RWPE2 (cell line): Measurements from ENCODE around the gene MSMB.

ENCODE experiments used
- ATAC-seq: fragments of 200-7000 bp; cut with Tn5 transposase; 3 replicates; pipeline ENCODE4 v1.9.1; 2021; ENCODE audit warnings: low read depth
- DNase-seq: peaks from one replicate; pipeline ENCODE4 v3.0.0-alpha.2; 2020; ENCODE audit warnings: low spot score
- H3K27ac ChIP-seq: fragments of 450-650 bp; 2 replicates; pipeline ENCODE4 v1.5.1; 2017; ENCODE audit warnings: mild to moderate bottlenecking; ENCODE audit not compliant: poor library complexity, severe bottlenecking
- H3K27me3 ChIP-seq: fragments of 250-450 bp; sonication (Bioruptor Pico); 2 replicates; pipeline ENCODE4 v1.5.1; 2021; ENCODE audit warnings: mild to moderate bottlenecking, moderate library complexity; ENCODE audit not compliant: insufficient read depth, poor library complexity, severe bottlenecking
- H3K36me3 ChIP-seq: fragments of 250-450 bp; sonication (Bioruptor Pico); 2 replicates; pipeline ENCODE4 v1.5.1; 2020; ENCODE audit warnings: low read depth, mild to moderate bottlenecking, moderate library complexity
- H3K4me1 ChIP-seq: fragments of 250-450 bp; sonication (Bioruptor Pico); 2 replicates; pipeline ENCODE4 v1.5.1; 2021; ENCODE audit warnings: mild to moderate bottlenecking, moderate library complexity; ENCODE audit not compliant: insufficient read depth, poor library complexity, severe bottlenecking
- H3K4me3 ChIP-seq: fragments of 250-450 bp; sonication (Bioruptor Pico); 2 replicates; pipeline ENCODE4 v1.5.1; 2021; ENCODE audit warnings: mild to moderate bottlenecking, moderate library complexity; ENCODE audit not compliant: severe bottlenecking
- H3K9me3 ChIP-seq: fragments of 250-450 bp; sonication (Bioruptor Pico); 2 replicates; pipeline ENCODE4 v1.5.1; 2021; ENCODE audit warnings: mild to moderate bottlenecking, moderate library complexity; ENCODE audit not compliant: severe bottlenecking
- TF ChIP-seq, protein P1 (sequence below): fragments of 450-650 bp; IDR thresholded peaks from one replicate; pipeline ENCODE4 v1.5.1; 2017; ENCODE audit warnings: mild to moderate bottlenecking, moderate library complexity; ENCODE audit not compliant: poor library complexity, severe bottlenecking

The MSMB gene

DNA sequence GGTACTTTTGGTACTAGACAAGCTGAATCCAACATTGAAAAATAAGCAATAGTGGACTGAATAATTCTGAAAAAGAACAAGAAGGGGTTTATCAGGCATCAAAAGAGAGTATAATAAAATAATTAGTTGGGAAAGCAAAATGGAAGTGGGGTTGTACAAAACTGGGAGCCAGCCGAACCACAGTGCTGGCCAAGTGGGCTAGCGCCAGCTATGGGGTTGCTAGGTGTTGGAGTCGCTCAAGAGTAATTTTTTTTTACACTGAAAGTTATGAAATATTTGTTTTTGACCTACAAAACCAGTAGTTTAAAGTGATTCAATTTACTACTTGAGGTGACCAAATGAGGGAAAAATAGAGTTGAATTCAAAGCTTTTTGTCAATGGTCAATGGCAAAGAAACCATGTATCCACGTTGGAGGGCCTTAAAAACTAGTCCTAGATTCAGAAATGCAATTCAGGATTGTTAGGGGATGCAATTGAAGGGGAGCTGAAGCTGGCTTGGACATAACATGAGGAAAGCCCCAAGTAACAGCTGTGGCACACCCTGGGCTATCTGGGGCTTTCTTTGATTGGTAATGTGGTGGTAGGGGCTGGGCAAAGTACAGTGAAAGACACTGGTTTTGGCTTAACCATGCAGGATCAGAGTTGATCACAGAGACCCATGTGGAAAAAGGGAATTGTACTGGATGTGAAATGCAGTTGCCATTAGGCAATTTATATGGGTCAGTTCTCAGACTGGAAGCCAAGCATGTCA lies 28.3 kb upstream of the MSMB start:
- Histone ChIP-seq H3K27ac (no peak overlapping the region), H3K4me3 (no peak overlapping the region), H3K36me3 (no peaks in the 10 kb centered on the region), H3K9me3 (no peaks in the 10 kb centered on the region), H3K27me3 (no peaks in the 10 kb centered on the region), H3K4me1 (no peaks in the 10 kb centered on the region)
- no peak for ATAC-seq
- TF ChIP-seq, protein P1, sequence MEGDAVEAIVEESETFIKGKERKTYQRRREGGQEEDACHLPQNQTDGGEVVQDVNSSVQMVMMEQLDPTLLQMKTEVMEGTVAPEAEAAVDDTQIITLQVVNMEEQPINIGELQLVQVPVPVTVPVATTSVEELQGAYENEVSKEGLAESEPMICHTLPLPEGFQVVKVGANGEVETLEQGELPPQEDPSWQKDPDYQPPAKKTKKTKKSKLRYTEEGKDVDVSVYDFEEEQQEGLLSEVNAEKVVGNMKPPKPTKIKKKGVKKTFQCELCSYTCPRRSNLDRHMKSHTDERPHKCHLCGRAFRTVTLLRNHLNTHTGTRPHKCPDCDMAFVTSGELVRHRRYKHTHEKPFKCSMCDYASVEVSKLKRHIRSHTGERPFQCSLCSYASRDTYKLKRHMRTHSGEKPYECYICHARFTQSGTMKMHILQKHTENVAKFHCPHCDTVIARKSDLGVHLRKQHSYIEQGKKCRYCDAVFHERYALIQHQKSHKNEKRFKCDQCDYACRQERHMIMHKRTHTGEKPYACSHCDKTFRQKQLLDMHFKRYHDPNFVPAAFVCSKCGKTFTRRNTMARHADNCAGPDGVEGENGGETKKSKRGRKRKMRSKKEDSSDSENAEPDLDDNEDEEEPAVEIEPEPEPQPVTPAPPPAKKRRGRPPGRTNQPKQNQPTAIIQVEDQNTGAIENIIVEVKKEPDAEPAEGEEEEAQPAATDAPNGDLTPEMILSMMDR, result no peak
- no peak for DNase-seq

DNA sequence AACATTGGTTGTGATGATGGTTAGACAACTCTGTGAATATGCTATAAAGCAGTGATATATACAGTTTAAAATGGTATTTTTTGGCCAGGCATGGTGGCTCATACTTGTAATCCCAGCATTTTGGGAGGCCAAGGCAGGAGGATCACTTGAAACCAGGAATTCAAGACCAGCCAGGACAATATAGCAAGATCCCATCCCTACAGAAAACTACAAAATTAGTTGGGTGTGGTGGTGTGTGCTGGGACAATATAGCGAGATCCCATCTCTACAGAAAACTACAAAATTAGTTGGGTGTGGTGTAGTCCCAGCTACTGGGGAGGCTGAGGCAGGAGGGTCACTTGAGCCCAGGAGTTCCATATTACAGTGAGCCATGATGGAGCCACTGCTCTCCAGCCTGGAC lies 27.5 kb upstream of the MSMB start:
- Histone ChIP-seq H3K4me3 (no peak overlapping the region), H3K27me3 (no peaks in the 10 kb centered on the region), H3K4me1 (no peaks in the 10 kb centered on the region), H3K36me3 (no peaks in the 10 kb centered on the region), H3K9me3 (no peaks in the 10 kb centered on the region), H3K27ac (no peak overlapping the region)
- no peak for ATAC-seq
- TF ChIP-seq, protein P1, result no peak
- no peak for DNase-seq

DNA sequence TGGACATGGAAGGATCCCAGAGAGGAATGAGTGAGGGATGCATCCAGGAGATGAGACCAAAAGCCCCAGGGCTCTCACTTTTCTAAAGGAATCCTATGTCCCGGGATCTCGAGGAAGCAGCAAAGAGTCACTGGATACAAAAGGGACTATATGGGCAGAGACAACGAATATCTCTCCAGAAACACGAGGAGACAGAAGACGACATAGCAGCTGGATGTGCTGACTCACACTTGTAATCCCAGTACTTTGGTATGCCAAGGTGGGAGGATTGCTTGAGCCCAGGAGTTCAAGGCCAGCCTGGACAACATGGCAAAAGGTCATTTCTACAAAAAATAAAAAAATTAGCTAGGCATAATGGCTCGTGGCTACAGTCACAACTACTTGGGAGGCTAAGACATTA lies 24.7 kb upstream of the MSMB start:
- Histone ChIP-seq H3K9me3 (no peaks in the 10 kb centered on the region), H3K27me3 (no peaks in the 10 kb centered on the region), H3K27ac (no peak overlapping the region), H3K4me3 (no peak overlapping the region), H3K4me1 (no peaks in the 10 kb centered on the region), H3K36me3 (no peaks in the 10 kb centered on the region)
- ATAC-seq (no peak), DNase-seq (no peak)
- TF ChIP-seq, protein P1, result no peak

DNA sequence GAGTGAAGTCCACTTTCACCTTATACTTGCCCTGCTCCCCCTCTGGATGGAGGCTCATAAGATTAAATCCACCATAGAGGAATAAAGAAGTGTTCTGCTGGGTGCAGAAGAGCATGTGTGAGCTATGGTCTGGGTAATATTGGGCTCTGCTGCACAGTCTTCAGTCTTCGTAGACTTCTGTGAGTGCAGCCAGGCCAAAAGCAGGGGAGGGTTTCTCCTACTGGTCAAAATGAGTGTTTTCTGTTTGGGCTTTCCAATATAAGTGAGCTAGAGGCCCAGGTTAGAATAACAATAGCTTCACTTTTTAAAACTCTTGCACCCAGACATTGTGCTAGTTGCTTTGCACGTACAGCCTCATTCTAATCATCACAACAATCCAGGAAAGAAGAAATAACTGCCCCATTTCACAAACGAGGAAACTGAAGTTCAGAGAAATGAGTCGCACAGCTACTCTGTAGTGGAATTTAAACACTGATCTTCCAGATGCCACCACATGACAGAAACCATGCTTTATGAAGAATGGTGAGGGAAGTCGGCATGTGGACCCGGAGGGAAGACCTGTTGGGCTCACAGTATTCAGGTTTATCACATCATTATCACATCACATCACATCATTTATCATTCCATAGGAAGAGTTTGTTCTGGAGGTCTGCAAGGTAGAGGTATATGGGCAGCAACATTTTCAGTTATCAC lies 23.8 kb upstream of the MSMB start:
- Histone ChIP-seq H3K4me1 (no peaks in the 10 kb centered on the region), H3K36me3 (no peaks in the 10 kb centered on the region), H3K27ac (no peak overlapping the region), H3K27me3 (no peaks in the 10 kb centered on the region), H3K4me3 (no peak overlapping the region), H3K9me3 (no peaks in the 10 kb centered on the region)
- DNase-seq (no peak), ATAC-seq (no peak)
- TF ChIP-seq, protein P1, result no peak

DNA sequence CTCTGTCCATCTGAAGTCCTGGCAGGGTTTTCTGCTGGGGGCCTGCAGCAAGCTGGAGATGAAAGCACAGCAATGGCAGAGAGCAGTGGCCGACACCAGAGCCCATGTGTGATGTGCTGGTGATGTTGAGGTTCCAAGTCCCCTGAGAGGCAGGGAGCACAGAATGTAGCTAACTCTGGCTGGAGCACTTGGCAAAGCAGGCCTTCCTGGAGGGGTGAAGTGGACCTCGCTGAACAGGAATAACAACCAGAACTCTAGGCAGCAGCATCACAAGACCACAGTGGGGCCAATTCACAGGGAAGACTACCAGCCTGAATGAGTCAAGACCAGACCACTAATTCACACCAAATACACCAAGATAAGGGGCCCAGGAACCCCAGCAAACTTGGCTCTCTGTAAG lies 22.8 kb upstream of the MSMB start:
- ATAC-seq (no peak), DNase-seq (no peak)
- H3K4me1 ChIP-seq, result no peaks in the 10 kb centered on the region
- TF ChIP-seq, protein P1, result no peak
- no peaks in the 10 kb centered on the region for H3K36me3 ChIP-seq
- H3K27me3 ChIP-seq, result no peaks in the 10 kb centered on the region
- H3K4me3 ChIP-seq, result no peak overlapping the region
- no peak overlapping the region for H3K27ac ChIP-seq
- no peaks in the 10 kb centered on the region for H3K9me3 ChIP-seq
